Measurements from ENCODE around the gene LETM1. TPM values are rescaled to one million over a fixed set of nuclear protein-coding genes. Genes with fewer than 3 reads are reported as not detected.

Gene LETM1
- total and polyA plus RNA-seq, 2 of the 13 experiments (the other 11 are each of a cell fraction or from before 2014, with no cell fraction given): 9.7 to 41.6 TPM

DNA sequence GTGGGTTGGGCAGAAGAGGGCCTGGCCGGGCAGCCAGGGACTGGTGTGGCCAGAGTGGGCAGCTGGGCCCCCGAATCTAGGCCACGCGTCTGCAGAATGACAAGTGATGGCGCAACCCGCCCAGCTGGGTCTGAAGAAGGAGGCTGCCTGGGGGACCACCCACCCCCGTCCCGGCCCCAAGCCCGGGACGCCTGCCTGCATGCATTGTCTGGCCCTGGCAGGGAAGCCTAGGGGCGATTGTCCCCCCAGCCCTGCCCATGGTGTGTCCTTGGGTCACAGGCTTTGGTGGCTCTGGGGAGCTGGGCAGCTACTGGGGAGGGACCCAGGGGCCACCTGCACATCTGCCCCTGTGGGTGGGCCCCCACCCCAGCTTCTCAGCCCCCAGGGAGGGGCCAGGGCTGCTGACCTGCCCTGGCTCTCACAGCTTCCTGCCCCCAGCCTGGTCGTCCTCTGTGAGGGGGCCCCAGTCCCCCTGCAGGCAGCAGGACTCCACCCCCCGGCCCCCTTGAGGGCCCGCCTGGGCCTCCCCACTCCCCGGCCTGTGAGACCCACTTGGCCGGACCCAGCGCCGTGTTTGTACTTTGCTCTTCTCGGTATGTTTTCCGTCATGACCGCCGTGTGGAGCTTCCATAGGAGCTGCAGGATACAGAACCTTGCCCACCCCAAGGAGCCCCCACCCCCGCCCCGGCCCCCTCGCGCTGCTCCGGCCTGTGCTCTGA, 57.9 kb downstream of the LETM1 start (continued):
- TF ChIP-seq ZNF280D (CRISPR knock-in tag; IDR thresholded peaks at IDR 0.05): peak; percentile 46; the same call in 1 of the 2 replicates
- no peak for TF ChIP-seq ZNF563 (CRISPR knock-in tag; IDR thresholded peaks at IDR 0.05)
- TF ChIP-seq TIGD3 (CRISPR knock-in tag; IDR thresholded peaks at IDR 0.05; ENCODE audit: borderline replicate concordance): no peak
- TF ChIP-seq RCOR2 (CRISPR knock-in tag; IDR thresholded peaks at IDR 0.05): no peak
- TF ChIP-seq SIX1 (CRISPR knock-in tag; IDR thresholded peaks at IDR 0.05; ENCODE audit: borderline replicate concordance): no peak
- no peak for TF ChIP-seq RAD51 (IDR thresholded peaks at IDR 0.05; ENCODE audit: borderline replicate concordance)
- no peak for TF ChIP-seq ZBTB21 (CRISPR knock-in tag; IDR thresholded peaks at IDR 0.05)
- no peak for TF ChIP-seq ZNF883 (CRISPR knock-in tag; IDR thresholded peaks at IDR 0.05; ENCODE audit: not compliant biosample characterization)
- no peak for TF ChIP-seq ZNF282 (IDR thresholded peaks at IDR 0.05; ENCODE audit: partially characterized antibody)
- TF ChIP-seq, protein P1, sequence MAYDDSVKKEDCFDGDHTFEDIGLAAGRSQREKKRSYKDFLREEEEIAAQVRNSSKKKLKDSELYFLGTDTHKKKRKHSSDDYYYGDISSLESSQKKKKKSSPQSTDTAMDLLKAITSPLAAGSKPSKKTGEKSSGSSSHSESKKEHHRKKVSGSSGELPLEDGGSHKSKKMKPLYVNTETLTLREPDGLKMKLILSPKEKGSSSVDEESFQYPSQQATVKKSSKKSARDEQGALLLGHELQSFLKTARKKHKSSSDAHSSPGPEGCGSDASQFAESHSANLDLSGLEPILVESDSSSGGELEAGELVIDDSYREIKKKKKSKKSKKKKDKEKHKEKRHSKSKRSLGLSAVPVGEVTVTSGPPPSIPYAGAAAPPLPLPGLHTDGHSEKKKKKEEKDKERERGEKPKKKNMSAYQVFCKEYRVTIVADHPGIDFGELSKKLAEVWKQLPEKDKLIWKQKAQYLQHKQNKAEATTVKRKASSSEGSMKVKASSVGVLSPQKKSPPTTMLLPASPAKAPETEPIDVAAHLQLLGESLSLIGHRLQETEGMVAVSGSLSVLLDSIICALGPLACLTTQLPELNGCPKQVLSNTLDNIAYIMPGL (CRISPR knock-in tag; IDR thresholded peaks at IDR 0.05; ENCODE audit: borderline replicate concordance in 1 of 2, low read depth in 1 of 2): no peak
- TF ChIP-seq NBN (conservative IDR thresholded peaks at IDR 0.05): no peak
- TF ChIP-seq TBL1XR1 (IDR thresholded peaks at IDR 0.05; ENCODE audit: borderline replicate concordance, low read length, partially characterized antibody): no peak
- no peak for TF ChIP-seq NFYC (CRISPR knock-in tag; IDR thresholded peaks at IDR 0.05)
- TF ChIP-seq, protein P2, sequence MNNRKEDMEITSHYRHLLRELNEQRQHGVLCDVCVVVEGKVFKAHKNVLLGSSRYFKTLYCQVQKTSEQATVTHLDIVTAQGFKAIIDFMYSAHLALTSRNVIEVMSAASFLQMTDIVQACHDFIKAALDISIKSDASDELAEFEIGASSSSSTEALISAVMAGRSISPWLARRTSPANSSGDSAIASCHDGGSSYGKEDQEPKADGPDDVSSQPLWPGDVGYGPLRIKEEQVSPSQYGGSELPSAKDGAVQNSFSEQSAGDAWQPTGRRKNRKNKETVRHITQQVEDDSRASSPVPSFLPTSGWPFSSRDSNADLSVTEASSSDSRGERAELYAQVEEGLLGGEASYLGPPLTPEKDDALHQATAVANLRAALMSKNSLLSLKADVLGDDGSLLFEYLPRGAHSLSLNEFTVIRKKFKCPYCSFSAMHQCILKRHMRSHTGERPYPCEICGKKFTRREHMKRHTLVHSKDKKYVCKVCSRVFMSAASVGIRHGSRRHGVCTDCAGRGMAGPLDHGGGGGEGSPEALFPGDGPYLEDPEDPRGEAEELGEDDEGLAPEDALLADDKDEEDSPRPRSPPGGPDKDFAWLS (CRISPR knock-in tag; IDR thresholded peaks at IDR 0.05; ENCODE audit: borderline replicate concordance): no peak
- no peak; a peak in 1 of 4 replicates for TF ChIP-seq NR2F1 (CRISPR knock-in tag; IDR thresholded peaks at IDR 0.05)
- TF ChIP-seq MNT (IDR thresholded peaks at IDR 0.05): no peak
- TF ChIP-seq, protein P3, sequence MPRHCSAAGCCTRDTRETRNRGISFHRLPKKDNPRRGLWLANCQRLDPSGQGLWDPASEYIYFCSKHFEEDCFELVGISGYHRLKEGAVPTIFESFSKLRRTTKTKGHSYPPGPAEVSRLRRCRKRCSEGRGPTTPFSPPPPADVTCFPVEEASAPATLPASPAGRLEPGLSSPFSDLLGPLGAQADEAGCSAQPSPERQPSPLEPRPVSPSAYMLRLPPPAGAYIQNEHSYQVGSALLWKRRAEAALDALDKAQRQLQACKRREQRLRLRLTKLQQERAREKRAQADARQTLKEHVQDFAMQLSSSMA (CRISPR knock-in tag; IDR thresholded peaks at IDR 0.05): no peak
- peak; percentile 48; the same call in 1 of the 2 replicates for TF ChIP-seq GABPB1 (CRISPR knock-in tag; IDR thresholded peaks at IDR 0.05)
